ENCODE data around the gene NSMCE1. TPM values are rescaled to one million over a fixed set of nuclear protein-coding genes. Genes with fewer than 3 reads are reported as not detected.

NSMCE1 gene
- total and polyA plus RNA-seq, 2 of the 8 experiments (the other 6 are each of a cell fraction or from before 2014, with no cell fraction given), result 8.1 to 16.6 TPM

DNA sequence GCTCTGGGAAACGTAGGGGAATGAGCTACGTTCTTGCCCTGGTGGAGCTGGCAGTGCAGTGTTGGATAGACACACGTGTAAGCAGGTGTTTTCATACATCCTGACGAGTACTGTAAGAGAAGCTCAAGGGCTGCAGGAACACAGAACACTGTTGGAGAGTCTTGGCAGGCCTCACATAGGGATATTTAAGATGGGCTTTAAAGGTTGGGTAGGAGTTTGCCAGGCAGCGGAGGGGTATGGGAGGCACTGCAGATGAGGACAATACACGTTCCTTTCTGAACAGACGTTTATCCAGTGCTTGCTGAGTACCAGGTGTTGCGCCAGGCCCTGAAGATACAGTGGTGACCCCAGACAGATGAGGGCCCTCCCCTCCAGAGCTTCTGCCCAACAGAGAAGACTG lies 59.0 kb downstream of the NSMCE1 start:
- DNase-seq (ENCODE audit: low read depth in 1 of 2, low spot score in 2 of 2) (no peak), FAIRE-seq (no peak)
- Histone ChIP-seq H3K27me3 (replicated peaks in 1 of 4; ENCODE audit: control insufficient read depth in 3 of 4, extremely low read depth in 1 of 4, insufficient read depth in 3 of 4, low read length in 3 of 4) (no peaks in the 10 kb centered on the region), H3K9ac (replicated peaks in 1 of 4; ENCODE audit: extremely low read depth in 1 of 4, low read depth in 3 of 4, low read length in 3 of 4) (no peak overlapping the region), H3K4me2 (ENCODE audit: insufficient read depth in 1 of 2, low read depth in 2 of 2, low read length in 2 of 2) (no peak overlapping the region), H2BK20ac (ENCODE audit: low read length) (no peak overlapping the region), H3K79me1 (ENCODE audit: low read depth, low read length) (no peaks in the 10 kb centered on the region), H3K79me2 (ENCODE audit: control insufficient read depth in 1 of 2, insufficient read depth in 2 of 2, low read length in 2 of 2) (peaks cover 0 to 7% of the 10 kb centered on the region in 2 experiments; a peak in 1 of 4 replicates), H2AK5ac (ENCODE audit: low read depth, low read length) (no peak overlapping the region), H3K56ac (replicated peaks; ENCODE audit: insufficient read length, low read depth, low read length) (no peak overlapping the region), H2BK12ac (ENCODE audit: low read depth, low read length) (no peak overlapping the region), H4K8ac (ENCODE audit: extremely low read depth, insufficient read depth, low read length) (no peak overlapping the region), H2BK5ac (ENCODE audit: low read depth, low read length) (no peak overlapping the region), H3K9me3 (ENCODE audit: insufficient read depth in 2 of 2, low read depth in 1 of 2, low read length in 1 of 2) (no peaks in the 10 kb centered on the region), H4K91ac (replicated peaks; ENCODE audit: insufficient read length, low read length) (no peak overlapping the region), H2BK15ac (ENCODE audit: low read length) (no peak overlapping the region), H3K27ac (ENCODE audit: low read depth, low read length) (no peak overlapping the region), H3K18ac (ENCODE audit: extremely low read depth, low read length) (no peak overlapping the region), H4K5ac (ENCODE audit: insufficient read length, low read depth, low read length) (no peak overlapping the region), H3K23ac (ENCODE audit: insufficient read length) (no peak overlapping the region), H2BK120ac (replicated peaks; ENCODE audit: low read depth, low read length) (no peak overlapping the region), H3K23me2 (ENCODE audit: low read depth, low read length) (no peaks in the 10 kb centered on the region), H3K4me1 (replicated peaks in 1 of 4; ENCODE audit: control insufficient read depth in 3 of 4, insufficient read depth in 4 of 4, low read length in 3 of 4) (no peaks in the 10 kb centered on the region), H3K4me3 (ENCODE audit: extremely low read depth in 1 of 4, insufficient read depth in 2 of 4, low read depth in 3 of 4, low read length in 4 of 4) (no peak overlapping the region), H3K36me3 (ENCODE audit: control insufficient read depth in 2 of 4, insufficient read depth in 4 of 4, low read length in 3 of 4) (peaks cover 0 to 11% (median 2%) of the 10 kb centered on the region in 4 experiments; a peak in 4 of 8 replicates), H3K4ac (replicated peaks; ENCODE audit: insufficient read length, low read depth, low read length) (no peak overlapping the region), H3K14ac (ENCODE audit: insufficient read length) (no peak overlapping the region), H2AFZ (ENCODE audit: low read length) (no peak overlapping the region), H4K20me1 (replicated peaks in 1 of 2; ENCODE audit: control insufficient read depth in 1 of 2, insufficient read depth in 2 of 2, low read length in 2 of 2) (peaks cover 0 to 2% of the 10 kb centered on the region in 2 experiments)
- TF ChIP-seq EGR1 (IDR thresholded peaks at IDR 0.05; ENCODE audit: borderline replicate concordance, low read depth, low read length), result no peak
- 88% methylated on average over 8 of the region's 8 CpGs; no CpG with 5 or more reads in 1 of the 2 experiments for WGBS, 2 experiments (ENCODE audit: extremely low coverage in 1 of 2, insufficient coverage in 1 of 2, insufficient read length in 1 of 2, insufficient replicate concordance in 2 of 2, low coverage in 1 of 2, low lambda C conversion rate in 2 of 2, missing lambda C conversion rate in 1 of 2)
- CTCF ChIA-PET (ENCODE audit: partially characterized antibody), result interaction anchor here (0.7 to 1.8 kb wide), 7 partner anchors 16 to 159 kb away, joined by 3 to 7 read pairs (median 3); no protein-coding TSS in a partner anchor
- POLR2A ChIA-PET (ENCODE audit: partially characterized antibody), result interaction anchor here (2.0 kb wide), 1 partner anchor 10 kb away, joined by 6 read pairs; no protein-coding TSS in a partner anchor

Data from H1 (cell line).